Ishikawa (cell line): ENCODE data around the gene KRTAP10-1.

Experiments
- CEBPB ChIP-seq: IDR thresholded peaks from 2 replicates; pipeline ENCODE4 v1.6.1; 2012
- CREB1 ChIP-seq: IDR thresholded peaks from 2 replicates; pipeline ENCODE4 v1.6.1; 2012; ENCODE audit warnings: low read depth
- EP300 ChIP-seq: IDR thresholded peaks from 2 replicates; pipeline ENCODE4 v1.6.1; 2012; ENCODE audit warnings: borderline replicate concordance
- FOXM1 ChIP-seq: IDR thresholded peaks from 2 replicates; pipeline ENCODE4 v1.6.1; 2012; ENCODE audit warnings: low read depth, borderline replicate concordance
- MAX ChIP-seq: IDR thresholded peaks from 2 replicates; pipeline ENCODE4 v1.6.1; 2012
- TAF1 ChIP-seq: IDR thresholded peaks from 2 replicates; pipeline ENCODE4 v1.6.1; 2012; ENCODE audit warnings: low read depth, mild to moderate bottlenecking
- TEAD4 ChIP-seq: IDR thresholded peaks from 2 replicates; pipeline ENCODE4 v1.6.1; 2012
- USF1 ChIP-seq: IDR thresholded peaks from 2 replicates; pipeline ENCODE4 v1.6.1; 2012
- YY1 ChIP-seq: IDR thresholded peaks from 2 replicates; pipeline ENCODE4 v1.6.1; 2012; ENCODE audit warnings: low read depth
- ZBTB7A ChIP-seq: IDR thresholded peaks from 2 replicates; pipeline ENCODE4 v1.6.1; 2012; ENCODE audit warnings: low read depth

DNA sequence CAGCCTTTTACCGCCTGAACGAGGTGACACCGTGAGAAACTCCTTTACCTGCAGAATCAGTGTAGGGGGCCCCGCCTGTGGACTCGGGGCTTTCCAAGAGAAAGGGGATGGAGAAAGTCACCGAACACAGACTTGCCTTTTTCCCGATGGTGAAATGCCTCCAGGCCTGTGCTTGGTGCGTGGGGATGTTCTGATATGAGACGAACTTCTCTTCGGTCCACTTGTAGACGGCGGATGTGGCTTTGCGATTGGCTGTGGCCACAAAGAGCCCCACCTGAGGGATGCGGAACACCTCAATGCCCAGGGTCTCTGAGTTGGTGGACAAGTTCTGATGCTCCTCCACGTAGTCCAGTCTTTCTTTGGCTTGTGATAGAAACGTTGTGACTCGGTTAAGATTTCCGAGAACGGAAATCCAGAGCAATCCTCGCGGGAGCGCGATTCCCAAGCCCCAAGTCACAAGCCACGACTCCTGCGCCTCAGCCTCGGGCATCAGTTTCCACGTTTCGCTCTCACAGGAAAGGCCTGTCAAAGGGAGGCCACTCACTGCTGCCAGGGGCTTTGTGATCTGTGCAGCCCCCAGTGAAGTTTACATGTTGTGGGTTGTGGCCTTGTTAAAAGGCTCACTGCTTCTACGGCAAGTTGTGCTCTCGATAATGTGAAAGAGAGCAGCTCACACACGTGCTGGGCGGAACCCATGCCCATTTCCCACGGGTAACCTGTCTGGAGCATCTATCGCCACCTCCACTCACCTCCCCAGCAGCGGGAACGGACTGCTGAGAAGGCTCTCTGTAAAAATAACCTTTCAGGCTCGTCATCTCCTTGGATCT, 12.6 kb downstream of the KRTAP10-1 start:
- TF ChIP-seq TAF1 (no peak), EP300 (no peak), CREB1 (no peak), YY1 (no peak), FOXM1 (no peak), USF1 (no peak), TEAD4 (no peak), MAX (no peak), ZBTB7A (no peak), CEBPB (no peak)
